HK-2 (cell line): ENCODE measurements around the gene CCDC12.
A peak's percentile ranks its signal among the peaks of the same experiment; 100 is the strongest.

Experiments used
- DNase-seq: peaks from one replicate; pipeline ENCODE4 v3.0.0-alpha.2; 2018; ENCODE audit not compliant: unreplicated experiment

Gene CCDC12

GRCh38 chr3:46906471-46907058 lies 70.0 kb downstream of the CCDC12 start:
- DNase-seq: no peak

GRCh38 chr3:46905661-46906451 lies 70.7 kb downstream of the CCDC12 start:
- DNase-seq: no peak

- no peak for DNase-seq
Measured at GRCh38 chr3:46905213-46905560, 71.4 kb downstream of the CCDC12 start.

DNA sequence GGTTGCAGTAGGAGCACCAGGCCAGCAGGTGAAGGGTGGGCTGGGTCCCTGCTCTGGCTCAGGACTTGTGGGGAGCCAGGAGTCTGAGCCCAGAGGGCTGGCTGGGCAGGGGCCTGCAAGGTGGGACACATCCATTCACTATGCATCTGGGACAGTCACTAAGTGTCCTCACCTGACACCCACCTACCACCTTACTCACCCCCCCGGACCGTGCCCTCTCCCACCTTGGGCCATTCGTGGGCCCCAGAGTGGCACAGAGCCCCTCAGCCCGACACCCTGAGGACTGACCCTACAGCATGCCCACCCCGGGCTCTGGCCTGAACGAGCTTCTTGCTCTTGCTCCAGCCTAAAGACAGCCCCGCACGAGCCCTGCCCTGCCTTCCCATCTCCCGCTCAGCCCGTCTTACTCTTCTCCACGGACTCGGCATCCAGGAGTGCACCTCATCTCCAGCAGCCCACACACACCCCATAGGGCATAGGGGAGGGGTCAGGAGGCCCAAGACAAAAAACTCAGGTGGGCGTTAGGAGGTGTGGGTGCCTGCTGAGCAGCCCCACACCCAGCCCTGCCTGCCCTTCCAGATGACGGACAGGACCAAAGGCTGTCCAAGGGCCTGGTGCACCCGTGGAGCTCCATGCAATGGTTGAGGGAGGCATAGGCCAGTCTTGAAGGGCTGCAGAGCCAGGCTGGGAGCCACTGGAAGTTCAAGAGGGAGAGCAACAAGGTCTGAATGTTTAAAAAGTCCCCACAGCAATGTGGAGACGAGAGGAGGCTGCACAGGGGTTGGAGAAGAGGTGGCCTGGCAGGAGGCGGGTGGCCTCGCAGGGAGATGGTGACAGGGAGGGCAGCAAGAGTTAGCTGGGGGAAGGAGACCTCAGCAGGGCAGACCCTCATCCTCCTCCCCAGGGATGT lies 72.0 kb downstream of the CCDC12 start:
- no peak for DNase-seq

DNA sequence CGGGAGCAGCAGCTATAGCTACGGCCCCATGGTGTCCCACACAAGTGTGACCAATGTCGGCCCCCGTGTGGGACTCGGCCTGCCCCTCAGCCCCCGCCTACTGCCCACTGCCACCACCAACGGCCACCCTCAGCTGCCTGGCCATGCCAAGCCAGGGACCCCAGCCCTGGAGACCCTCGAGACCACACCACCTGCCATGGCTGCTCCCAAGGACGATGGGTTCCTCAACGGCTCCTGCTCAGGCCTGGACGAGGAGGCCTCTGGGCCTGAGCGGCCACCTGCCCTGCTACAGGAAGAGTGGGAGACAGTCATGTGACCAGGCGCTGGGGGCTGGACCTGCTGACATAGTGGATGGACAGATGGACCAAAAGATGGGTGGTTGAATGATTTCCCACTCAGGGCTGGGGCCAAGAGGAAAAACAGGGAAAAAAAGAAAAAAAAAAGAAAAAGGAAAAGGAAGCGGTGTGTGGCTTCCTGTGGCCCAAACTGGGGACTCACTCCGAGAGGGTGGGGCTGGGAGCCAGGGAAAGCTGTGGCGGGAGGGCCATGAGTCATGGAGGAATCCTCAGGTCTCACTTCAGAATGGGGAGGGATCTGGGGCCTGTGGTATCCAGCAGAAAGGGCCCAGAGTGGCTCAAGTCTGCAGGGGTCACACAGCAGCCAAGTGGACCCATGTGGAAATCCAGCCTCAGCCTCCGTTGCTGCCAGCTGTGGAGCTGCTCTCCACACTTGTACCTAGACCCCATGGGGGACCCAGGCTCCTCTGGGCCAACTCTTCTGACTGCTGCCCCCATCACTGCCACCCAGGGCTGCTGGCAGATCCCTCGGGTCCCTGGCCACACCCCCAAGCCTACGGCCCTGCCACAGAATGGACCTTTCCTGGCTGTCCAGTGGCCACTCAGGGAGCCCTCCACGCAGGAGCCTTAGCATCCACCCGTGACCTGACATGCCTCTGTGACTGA lies 72.9 kb downstream of the CCDC12 start:
- DNase-seq: peak; percentile 66

DNA sequence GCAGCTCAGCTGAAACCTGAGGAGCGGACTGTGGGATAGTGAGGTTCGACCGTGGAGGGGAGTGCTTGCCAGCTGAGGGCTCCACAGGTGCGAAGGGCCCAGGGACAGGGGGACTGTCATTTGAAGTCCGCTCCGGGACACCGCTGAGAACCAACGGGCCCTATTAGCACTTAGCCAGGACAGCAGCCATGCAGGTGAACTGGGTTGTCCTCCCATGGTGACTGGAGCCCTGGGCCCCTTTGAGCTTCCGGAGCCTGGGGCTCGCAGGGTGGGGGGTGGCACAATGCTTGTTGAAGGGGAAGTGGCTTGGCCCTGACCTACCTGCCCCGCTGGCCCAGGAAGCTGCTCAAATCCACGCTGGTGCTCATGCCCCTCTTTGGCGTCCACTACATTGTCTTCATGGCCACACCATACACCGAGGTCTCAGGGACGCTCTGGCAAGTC lies 74.3 kb downstream of the CCDC12 start:
- DNase-seq: no peak

DNA sequence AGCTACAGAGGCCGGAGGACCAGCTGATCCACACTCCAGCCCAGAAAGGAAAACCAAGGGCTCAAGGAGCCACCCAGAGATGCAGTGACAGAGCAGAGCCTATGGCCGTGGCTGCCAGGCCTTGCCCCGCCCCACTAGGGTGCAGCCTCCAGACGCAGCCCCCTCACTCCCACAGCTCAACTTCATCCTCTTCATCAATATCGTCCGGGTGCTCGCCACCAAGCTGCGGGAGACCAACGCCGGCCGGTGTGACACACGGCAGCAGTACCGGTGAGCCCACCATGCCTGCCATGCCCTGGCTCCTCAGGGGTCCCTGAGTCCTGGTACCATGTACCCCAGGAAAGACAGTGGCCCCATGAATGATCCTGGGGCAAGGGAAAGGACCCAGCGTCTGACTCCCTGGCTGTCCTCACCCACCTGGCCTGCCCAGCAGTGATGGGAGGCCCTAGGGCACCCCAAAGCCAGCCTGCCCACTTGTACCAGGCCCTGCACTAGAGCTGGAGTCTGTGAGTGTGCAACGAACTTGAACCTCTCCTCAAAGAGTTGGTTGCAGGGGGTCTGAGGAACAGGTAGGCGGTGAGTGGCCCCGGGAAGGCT lies 74.9 kb downstream of the CCDC12 start:
- no peak for DNase-seq

- DNase-seq: no peak
Measured at GRCh38 chr3:46901061-46901460, 75.5 kb downstream of the CCDC12 start.

- no peak for DNase-seq
Measured at GRCh38 chr3:46900356-46900755, 76.2 kb downstream of the CCDC12 start.

DNA sequence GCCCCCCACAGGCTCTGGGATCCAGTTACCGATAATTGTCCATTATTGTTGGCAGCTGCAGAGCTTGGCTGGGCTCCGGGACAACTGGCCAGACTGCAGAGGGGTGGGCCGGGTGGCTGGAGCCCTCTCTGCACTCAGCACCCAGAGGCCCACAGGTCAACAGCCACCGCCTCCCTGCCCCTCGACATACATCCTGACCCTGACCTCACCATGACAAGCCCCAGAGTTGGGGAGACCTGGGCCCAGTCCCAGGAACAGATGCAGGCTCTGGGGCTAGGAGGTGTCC lies 76.6 kb downstream of the CCDC12 start:
- DNase-seq: no peak

DNA sequence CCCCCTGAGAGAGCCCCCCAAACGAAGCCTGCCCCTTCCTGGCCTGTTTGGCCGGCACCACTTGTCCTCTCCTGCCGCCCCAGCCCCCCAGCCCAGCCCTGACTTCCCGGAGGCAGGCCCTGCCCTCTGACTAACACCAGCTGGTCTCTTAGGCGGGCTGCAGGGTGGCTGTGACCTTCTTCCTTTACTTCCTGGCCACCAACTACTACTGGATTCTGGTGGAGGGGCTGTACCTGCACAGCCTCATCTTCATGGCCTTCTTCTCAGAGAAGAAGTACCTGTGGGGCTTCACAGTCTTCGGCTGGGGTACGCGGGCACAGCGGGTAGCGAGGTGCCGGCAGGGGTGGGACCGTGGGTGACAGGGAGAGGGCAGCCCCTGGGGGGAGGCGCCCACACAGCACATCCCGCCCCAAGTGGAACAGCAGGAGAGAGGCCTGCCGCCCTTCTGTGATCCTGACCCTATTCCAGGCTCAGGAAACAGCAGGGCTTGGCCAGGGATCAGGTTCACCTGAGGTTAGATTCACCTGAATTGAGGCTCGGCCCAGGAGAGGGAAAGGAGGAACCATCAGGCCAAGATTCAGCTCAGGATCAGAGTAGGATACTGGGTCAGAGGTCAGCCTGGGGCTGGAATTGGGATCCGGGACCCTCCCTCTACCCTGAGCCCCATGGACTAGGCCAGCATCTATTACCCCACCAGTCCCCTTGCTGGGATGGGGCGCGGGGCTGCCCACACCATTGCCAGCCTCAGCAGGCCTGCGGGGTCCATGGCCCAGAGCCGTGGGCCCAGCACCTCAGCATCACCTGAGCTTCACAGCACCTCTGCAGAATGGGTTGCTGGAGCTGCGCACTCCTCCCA lies 77.2 kb downstream of the CCDC12 start:
- DNase-seq: no peak

GRCh38 chr3:46898321-46899150 lies 78.0 kb downstream of the CCDC12 start:
- no peak for DNase-seq

DNA sequence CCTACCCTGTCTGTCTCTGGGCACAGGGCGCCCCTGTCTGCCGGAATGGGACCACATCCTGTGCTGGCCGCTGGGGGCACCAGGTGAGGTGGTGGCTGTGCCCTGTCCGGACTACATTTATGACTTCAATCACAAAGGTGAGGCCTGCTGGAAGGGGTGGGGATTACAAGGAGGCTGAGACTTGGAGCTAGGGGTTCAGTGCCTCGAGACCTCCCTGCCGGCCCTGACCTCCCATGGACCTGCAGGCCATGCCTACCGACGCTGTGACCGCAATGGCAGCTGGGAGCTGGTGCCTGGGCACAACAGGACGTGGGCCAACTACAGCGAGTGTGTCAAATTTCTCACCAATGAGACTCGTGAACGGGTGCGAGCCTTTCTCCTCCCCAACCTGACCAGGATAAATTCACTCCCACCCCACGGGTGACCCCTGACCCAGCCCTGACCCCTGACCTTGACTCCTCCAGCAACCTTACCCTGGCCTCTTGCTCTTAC lies 78.7 kb downstream of the CCDC12 start:
- DNase-seq: no peak

- no peak for DNase-seq
Measured at GRCh38 chr3:46897031-46897430, 79.5 kb downstream of the CCDC12 start.

GRCh38 chr3:46896386-46896785 lies 80.2 kb downstream of the CCDC12 start:
- DNase-seq: no peak

GRCh38 chr3:46895761-46896160 lies 80.8 kb downstream of the CCDC12 start:
- DNase-seq: no peak

DNA sequence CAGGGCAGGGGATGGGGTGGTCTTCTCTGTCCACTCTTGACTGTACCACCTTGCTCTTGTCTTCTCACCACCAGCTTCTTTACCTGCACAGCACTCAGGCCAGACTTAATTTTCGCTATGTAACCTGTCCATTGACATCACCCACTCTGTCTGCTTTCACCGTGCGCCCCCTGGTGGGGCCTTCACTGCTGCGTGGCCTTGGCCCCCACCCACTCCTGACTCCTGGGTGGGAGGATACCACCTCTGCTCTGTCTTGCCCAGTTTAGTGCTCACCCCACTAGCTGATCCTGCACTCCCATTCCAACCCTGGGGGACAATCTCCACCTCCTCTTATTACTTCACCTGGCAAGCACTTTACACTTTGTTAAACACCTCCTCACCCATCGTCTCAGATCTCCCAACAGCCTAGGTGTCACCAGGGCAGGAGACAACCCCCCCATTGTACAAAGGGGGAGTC lies 81.3 kb downstream of the CCDC12 start:
- DNase-seq: peak; percentile 62

- DNase-seq: no peak
Measured at GRCh38 chr3:46894256-46894655, 82.3 kb downstream of the CCDC12 start.

GRCh38 chr3:46893763-46894162 lies 82.8 kb downstream of the CCDC12 start:
- no peak for DNase-seq
